GM12864 (cell line): ENCODE results near the gene CDK5.
"Not testable (repeated sequence)": the region's sequence is repeated elsewhere in the genome, so short reads cannot be mapped to it uniquely, and the experiment has no call there.

Experiments used
- DNase-seq: peaks from one replicate; pipeline ENCODE4 v3.0.0-alpha.2; 2011; ENCODE audit warnings: low read depth
- H3K4me3 ChIP-seq: 2 replicates; pipeline ENCODE4 v1.5.1; 2011; ENCODE audit warnings: mild to moderate bottlenecking, low read depth, low read length, control low read depth
- TF ChIP-seq, protein P1 (sequence below): IDR thresholded peaks from 2 replicates; pipeline ENCODE4 v1.5.1; 2011; ENCODE audit warnings: low read depth, mild to moderate bottlenecking, moderate library complexity, low read length, control low read depth, inconsistent platforms; ENCODE audit errors: missing control alignments

Gene CDK5

DNA sequence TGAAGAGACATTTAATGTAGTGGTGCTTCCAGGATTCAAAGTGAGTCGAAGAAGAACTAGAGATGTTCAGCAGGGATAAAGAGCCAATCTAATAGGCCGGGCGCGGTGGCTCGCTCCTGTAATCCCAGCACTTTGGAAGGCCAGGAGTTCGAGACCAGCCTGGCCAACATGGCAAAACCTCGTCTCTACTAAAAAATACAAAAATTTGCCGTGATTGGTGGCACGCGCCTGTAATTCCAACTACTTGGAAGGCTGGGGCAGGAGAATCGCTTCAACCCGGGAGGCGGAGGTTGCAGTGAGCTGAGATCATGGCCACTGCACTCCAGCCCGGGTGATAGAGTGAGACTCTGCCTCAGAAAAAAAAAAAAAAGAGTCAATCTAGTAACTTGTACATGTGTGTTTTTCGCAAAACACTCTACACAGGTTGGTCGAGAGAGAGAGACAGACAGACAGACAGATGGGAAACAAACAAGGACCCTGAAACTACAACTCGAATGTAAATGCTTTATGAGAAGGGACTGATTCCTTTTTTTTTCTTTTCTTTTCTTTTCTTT, 28.7 kb downstream of the CDK5 start:
- TF ChIP-seq, protein P1, sequence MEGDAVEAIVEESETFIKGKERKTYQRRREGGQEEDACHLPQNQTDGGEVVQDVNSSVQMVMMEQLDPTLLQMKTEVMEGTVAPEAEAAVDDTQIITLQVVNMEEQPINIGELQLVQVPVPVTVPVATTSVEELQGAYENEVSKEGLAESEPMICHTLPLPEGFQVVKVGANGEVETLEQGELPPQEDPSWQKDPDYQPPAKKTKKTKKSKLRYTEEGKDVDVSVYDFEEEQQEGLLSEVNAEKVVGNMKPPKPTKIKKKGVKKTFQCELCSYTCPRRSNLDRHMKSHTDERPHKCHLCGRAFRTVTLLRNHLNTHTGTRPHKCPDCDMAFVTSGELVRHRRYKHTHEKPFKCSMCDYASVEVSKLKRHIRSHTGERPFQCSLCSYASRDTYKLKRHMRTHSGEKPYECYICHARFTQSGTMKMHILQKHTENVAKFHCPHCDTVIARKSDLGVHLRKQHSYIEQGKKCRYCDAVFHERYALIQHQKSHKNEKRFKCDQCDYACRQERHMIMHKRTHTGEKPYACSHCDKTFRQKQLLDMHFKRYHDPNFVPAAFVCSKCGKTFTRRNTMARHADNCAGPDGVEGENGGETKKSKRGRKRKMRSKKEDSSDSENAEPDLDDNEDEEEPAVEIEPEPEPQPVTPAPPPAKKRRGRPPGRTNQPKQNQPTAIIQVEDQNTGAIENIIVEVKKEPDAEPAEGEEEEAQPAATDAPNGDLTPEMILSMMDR: no peak
- DNase-seq: no peak
- peak overlapping the region; percentile 82 for H3K4me3 ChIP-seq

DNA sequence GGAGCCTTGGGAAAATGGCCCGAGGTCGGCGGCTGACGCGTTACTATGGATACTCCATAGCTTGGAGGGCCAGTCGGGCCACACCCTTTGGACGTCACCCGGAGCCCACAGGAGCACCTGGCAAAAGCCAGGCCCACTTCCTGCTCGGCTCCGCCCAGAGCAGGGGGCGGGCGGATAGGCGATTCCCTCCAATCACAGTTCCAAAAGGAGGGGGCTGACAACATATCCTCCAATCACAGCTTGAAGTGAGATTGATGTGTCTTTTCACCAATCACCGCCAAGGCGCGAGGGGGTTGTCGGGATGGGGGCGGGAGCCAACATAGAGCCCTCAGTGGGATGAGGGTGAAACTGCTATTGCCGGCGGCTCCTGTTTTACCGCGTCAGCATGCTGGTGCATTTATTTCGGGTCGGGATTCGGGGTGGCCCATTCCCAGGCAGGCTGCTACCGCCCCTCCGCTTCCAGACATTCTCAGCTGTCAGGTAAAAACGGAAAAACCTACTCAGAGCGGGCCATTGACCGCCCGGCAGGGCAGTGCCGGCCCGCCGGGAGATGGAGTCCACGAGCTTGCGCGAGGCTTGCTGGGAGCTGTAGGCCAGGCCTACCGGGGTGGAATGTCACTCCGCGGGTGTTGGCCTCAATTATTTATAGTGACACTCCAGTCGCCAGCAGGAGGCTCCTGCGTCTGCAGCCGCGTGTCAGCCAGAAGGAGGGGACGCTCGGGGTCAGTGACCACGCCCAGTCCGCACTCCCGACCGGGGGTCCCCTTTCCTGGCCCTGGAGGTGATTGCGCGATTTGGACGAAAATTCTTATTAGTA, 29.4 kb downstream of the CDK5 start, which contains the start of gene ABCB8:
ABCB8 (plus strand) TSS at position 320 of the 817 bp plus-strand sequence; CDS start at position 386, 66 bp downstream.
- peak within 1 kb of the TSS; percentile 82 for H3K4me3 ChIP-seq
- TF ChIP-seq, protein P1: peak; percentile 32
- DNase-seq: peak; percentile 96

DNA sequence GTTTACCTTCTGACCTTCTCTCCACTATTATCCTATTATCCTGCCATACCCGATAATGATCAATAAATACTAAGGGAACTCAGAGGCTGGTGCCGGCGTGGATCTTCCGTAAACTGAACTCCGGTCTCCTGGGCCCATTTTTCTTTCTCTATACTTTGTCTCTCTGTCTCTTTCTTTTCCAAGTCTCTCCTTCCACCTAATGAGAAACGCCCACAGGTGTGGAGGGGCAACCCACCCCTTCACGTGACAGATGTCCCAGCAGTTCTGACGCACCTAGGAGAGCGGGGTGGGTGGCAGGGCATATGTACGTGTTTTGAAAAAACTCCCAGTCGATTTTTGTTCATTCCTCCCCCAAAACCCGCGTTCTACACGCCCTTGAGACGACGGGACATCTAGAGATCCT, 30.0 kb downstream of the CDK5 start:
- not testable (repeated sequence) for DNase-seq
- peak overlapping the region; percentile 64 for H3K4me3 ChIP-seq

DNA sequence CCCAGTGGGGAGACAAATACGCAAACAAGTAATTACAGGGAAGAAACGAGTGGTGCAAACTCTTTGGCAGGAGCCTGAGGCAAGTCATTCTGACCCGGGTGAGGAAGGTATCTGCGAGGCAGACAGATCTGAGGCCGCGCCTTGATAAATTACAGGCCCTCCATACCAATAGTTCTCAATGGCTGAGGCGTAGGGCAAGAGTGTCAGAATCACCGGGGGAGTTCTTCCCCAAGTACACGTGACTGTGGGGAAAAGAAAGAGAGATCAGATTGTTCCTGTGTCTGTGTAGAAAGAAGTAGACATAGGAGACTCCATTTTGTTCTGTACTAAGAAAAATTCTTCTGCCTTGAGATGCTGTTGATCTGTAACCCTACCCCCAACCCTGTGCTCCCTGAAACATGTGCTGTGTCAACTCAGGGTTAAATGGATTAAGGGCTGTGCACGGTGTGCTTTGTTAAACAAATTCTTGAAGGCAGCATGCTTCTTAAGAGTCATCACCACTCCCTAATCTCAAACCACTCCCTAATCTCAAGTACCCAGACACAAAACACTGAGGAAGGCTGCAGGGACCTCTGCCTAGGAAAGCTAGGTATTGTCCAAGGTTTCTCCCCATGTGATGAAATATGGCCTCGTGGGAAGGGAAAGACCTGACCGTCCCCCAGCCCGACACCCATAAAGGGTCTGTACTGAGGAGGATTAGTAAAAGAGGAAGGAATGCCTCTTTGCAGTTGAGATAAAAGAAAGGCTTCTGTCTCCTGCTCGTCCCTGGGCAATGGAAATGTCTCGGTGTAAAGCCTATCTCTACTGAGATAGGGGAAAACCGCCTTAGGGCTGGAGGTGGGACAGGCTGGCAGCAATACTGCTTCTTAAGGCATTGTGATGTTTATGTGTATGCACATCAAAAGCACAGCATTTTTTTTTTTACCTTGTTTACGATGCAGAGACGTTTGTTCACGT, 30.6 kb downstream of the CDK5 start:
- DNase-seq, H3K4me3 ChIP-seq: not testable (repeated sequence)

DNA sequence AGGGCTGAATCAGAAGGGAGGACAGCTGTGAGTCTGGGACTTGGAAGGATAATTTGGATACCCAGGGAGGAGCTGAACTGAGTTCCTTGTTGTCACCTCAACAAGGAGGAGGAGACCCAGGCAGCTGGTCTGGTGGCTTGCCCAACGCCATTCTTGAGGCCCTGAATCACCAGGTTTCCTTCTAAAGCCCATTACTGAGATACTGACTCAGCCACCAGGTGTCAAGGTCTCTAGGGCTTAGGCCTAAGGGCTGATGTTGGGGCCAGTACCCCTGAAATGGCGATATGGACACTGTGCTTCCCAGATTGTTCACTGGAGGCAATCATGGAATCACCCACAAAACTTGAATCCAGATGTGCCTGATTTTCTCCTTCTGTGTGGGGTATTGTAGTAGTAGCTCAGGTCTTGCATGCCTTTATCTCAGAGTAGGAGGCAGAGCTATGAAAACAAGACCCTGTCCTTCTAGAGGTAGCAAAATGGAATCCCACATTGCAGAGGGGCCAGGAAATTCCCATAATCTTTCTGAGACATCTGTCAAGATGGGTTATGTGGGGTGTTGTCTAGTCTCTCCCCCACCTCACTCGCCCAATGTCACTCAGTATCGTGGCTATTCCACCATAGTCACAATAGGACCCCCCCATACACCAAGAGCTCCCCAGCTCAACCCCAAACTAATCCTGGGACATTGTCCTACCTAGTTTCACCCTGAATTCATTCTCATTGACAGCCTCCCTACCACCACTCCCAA, 31.6 kb downstream of the CDK5 start:
- no peak overlapping the region for H3K4me3 ChIP-seq
- TF ChIP-seq, protein P1: no peak
- DNase-seq: no peak

DNA sequence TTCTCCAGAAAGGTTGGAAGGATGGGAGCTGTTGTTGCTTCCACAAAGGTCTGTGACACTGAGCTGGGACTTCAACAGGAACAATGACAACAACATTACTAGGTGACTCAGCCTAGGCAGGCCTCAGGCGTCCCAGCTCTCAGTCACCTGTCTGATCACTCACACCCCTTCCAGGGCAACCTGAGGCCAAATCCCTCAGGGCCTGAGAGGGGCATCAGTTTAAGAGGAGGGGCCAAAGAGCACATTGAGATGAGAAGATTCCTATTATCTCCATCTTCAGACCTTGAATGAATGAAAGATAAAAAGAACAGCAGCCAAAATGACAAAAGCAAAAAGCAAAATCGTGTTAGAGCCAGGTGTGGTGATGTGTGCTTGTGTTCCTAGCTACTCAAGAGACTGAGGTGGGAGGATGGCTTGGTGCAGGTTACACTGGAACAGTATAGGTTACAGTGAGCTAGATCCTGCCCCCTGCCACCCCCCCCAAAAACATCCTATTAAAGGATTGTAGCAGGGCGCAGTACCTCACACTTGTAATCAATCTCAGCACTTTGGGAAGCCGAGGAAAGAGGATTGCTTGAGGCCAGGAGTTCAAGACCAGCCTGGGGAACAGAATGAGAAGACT, 33.2 kb downstream of the CDK5 start, which contains the start of gene ATG9B:
ATG9B (minus strand) TSS at position 60 of the 622 bp plus-strand sequence. CDS start 71 bp downstream, outside the sequence.
- TF ChIP-seq, protein P1: no peak
- no peak within 1 kb of the TSS for H3K4me3 ChIP-seq
- DNase-seq: no peak

DNA sequence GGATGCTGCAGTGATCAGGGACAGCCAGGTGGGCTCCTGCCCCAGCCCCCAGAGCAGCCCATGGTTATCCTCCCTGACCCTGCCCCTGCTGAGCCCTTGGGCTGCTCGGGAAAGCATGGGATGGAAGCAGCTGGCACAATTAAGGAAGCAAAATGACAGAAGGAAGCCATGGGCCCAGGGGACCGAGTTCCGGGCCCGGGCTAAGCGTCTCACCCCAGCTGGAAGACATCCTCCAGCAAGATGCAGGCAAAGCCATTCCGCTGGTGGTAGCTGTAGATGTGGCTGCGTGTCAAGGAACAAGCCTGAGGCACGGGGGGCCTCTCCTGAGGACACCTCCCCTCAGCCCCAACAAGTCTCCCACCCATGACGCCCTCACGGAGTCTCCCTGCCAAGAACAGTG, 34.5 kb downstream of the CDK5 start:
- no peak for DNase-seq
- H3K4me3 ChIP-seq: no peak overlapping the region
- TF ChIP-seq, protein P1: no peak
